ENCODE results near the gene PLCG2. TPM values are rescaled to one million over a fixed set of nuclear protein-coding genes. Genes with fewer than 3 reads are reported as not detected.

PLCG2 gene
- total RNA-seq, 1 donor from 2014 or later: 9.1 TPM

- Mint-ChIP-seq H3K27ac (no peak overlapping the region), H3K27me3 (no peaks in the 10 kb centered on the region), H3K9me3 (ENCODE audit: low read depth) (peaks cover 7% of the 10 kb centered on the region), H3K4me3 (ENCODE audit: low read depth) (no peak overlapping the region), H3K4me1 (ENCODE audit: low read depth) (no peaks in the 10 kb centered on the region), H3K36me3 (ENCODE audit: insufficient read depth) (no peaks in the 10 kb centered on the region)
- DNase-seq (ENCODE audit: low spot score, unreplicated experiment): no peak
- TF ChIP-seq, protein P1, sequence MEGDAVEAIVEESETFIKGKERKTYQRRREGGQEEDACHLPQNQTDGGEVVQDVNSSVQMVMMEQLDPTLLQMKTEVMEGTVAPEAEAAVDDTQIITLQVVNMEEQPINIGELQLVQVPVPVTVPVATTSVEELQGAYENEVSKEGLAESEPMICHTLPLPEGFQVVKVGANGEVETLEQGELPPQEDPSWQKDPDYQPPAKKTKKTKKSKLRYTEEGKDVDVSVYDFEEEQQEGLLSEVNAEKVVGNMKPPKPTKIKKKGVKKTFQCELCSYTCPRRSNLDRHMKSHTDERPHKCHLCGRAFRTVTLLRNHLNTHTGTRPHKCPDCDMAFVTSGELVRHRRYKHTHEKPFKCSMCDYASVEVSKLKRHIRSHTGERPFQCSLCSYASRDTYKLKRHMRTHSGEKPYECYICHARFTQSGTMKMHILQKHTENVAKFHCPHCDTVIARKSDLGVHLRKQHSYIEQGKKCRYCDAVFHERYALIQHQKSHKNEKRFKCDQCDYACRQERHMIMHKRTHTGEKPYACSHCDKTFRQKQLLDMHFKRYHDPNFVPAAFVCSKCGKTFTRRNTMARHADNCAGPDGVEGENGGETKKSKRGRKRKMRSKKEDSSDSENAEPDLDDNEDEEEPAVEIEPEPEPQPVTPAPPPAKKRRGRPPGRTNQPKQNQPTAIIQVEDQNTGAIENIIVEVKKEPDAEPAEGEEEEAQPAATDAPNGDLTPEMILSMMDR (IDR thresholded peaks at IDR 0.05; ENCODE audit: unreplicated experiment): no peak
Measured at GRCh38 chr16:81917375-81917774, 138.3 kb downstream of the PLCG2 start.

DNA sequence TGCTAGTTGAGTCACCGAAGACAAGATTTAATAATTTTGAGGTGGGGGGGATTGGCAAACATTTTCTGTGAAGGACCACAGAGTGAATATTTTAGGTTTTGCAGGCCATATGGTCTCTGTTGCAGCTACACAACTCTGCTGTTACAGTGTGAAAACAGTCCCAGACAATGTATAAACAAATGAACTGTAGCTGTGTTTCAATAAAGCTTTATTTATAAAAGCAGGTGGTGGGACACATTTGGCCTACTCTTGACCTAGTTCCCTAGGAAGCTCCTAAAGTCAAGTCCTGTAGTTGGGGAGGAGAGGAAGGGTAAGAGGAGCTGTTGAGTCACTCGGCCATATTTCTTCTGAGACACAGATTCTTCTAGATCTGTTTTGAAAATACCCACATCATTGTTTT lies 139.8 kb downstream of the PLCG2 start:
- TF ChIP-seq, protein P1 (IDR thresholded peaks at IDR 0.05; ENCODE audit: unreplicated experiment): no peak
- no peak for DNase-seq (ENCODE audit: low spot score, unreplicated experiment)
- Mint-ChIP-seq H3K4me3 (ENCODE audit: low read depth) (no peak overlapping the region), H3K36me3 (ENCODE audit: insufficient read depth) (no peaks in the 10 kb centered on the region), H3K27me3 (no peaks in the 10 kb centered on the region), H3K4me1 (ENCODE audit: low read depth) (no peaks in the 10 kb centered on the region), H3K9me3 (ENCODE audit: low read depth) (peaks cover 7% of the 10 kb centered on the region), H3K27ac (no peak overlapping the region)

GRCh38 chr16:81920498-81920897 lies 141.4 kb downstream of the PLCG2 start:
- H3K4me3 Mint-ChIP-seq (ENCODE audit: low read depth): no peak overlapping the region
- no peaks in the 10 kb centered on the region for H3K4me1 Mint-ChIP-seq (ENCODE audit: low read depth)
- no peak for DNase-seq (ENCODE audit: low spot score, unreplicated experiment)
- H3K27ac Mint-ChIP-seq: no peak overlapping the region
- no peaks in the 10 kb centered on the region for H3K36me3 Mint-ChIP-seq (ENCODE audit: insufficient read depth)
- no peaks in the 10 kb centered on the region for H3K27me3 Mint-ChIP-seq
- TF ChIP-seq, protein P1 (IDR thresholded peaks at IDR 0.05; ENCODE audit: unreplicated experiment): no peak
- H3K9me3 Mint-ChIP-seq (ENCODE audit: low read depth): peaks cover 7% of the 10 kb centered on the region

GRCh38 chr16:81921085-81921814 lies 142.2 kb downstream of the PLCG2 start:
- H3K4me3 Mint-ChIP-seq (ENCODE audit: low read depth): no peak overlapping the region

DNA sequence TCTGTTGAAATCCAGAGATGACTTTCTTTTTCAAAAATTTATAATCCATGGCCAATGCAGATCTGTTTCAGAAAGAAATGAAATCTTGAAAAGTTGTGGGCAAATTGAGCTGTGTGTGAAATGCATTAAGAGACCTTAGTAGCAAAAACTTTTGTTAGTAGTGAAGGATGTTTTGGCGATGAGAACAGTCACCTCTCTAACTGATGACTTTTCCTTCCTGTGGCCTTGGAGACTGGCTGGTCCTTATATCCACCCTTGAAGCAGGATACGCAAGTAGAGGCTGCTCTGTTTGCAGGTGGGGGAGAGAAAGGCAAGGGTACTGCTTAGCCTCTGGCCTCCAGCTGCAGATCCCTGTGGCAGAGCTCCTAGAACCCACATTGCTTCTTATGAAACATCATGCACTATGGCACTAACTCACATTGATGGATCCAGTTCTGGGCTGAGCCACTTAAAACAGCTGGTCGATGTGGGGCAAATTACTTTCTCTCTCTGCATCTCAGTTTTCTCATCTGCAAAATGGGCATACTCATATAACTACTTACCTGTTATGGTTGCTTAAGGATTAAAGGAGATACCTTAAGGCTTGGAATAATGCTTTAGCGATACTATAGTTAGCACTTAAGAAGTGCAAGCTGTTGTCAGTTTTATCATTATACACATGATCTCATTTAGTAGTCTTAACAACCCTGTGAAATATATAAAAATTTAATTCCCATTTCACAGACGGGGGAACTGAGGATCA lies 142.9 kb downstream of the PLCG2 start:
- Mint-ChIP-seq H3K36me3 (ENCODE audit: insufficient read depth) (no peaks in the 10 kb centered on the region), H3K27me3 (no peaks in the 10 kb centered on the region), H3K9me3 (ENCODE audit: low read depth) (peaks cover 7% of the 10 kb centered on the region), H3K27ac (no peak overlapping the region), H3K4me3 (ENCODE audit: low read depth) (no peak overlapping the region), H3K4me1 (ENCODE audit: low read depth) (no peaks in the 10 kb centered on the region)
- TF ChIP-seq, protein P1 (IDR thresholded peaks at IDR 0.05; ENCODE audit: unreplicated experiment): no peak
- no peak for DNase-seq (ENCODE audit: low spot score, unreplicated experiment)

More at GRCh38 chr16:81921085-81921814, 142.2 kb downstream of the PLCG2 start:
- Mint-ChIP-seq H3K27me3 (no peaks in the 10 kb centered on the region), H3K36me3 (ENCODE audit: insufficient read depth) (no peaks in the 10 kb centered on the region), H3K27ac (no peak overlapping the region), H3K9me3 (ENCODE audit: low read depth) (peaks cover 7% of the 10 kb centered on the region), H3K4me1 (ENCODE audit: low read depth) (no peaks in the 10 kb centered on the region)
- TF ChIP-seq, protein P1 (IDR thresholded peaks at IDR 0.05; ENCODE audit: unreplicated experiment): no peak
- no peak for DNase-seq (ENCODE audit: low spot score, unreplicated experiment)

Data from progenitor cell of endocrine pancreas (in vitro differentiated cells).